AG09309 (cell line): Measurements from ENCODE around the gene SHROOM1.

Experiments used
- DNase-seq: peaks from one replicate; pipeline ENCODE4 v3.0.0-alpha.2; 2010; ENCODE audit warnings: low read depth
- H3K4me3 ChIP-seq: 2 replicates; pipeline ENCODE4 v1.5.1; 2011; ENCODE audit warnings: mild to moderate bottlenecking, low read depth, low read length, moderate library complexity; ENCODE audit not compliant: control insufficient read depth
- CTCF ChIP-seq: IDR thresholded peaks from 2 replicates; pipeline ENCODE4 v1.5.1; 2011; ENCODE audit warnings: mild to moderate bottlenecking, low read depth, low read length, inconsistent platforms; ENCODE audit not compliant: insufficient read depth, control insufficient read depth; ENCODE audit errors: missing control alignments

Gene SHROOM1

DNA sequence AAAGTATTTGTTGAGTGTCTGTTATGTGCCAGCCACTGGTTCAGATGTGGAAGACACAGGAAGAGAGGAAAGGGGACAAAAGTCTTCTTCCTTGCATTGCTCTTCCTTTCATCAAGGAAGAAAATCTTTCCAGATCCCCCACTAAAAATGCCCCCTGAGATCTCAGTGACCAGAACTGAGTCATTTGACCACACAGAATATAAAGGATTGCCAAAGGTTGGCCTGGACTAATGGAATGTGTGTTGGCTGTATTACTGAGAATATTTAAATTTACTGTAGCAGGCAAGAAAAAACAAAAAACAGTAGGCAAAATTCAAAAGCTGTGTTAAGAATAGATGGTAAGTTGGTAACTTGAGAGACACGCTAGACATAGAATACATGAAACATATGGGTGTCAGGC, 43.4 kb downstream of the SHROOM1 start:
- DNase-seq, result no peak
- no peak for TF ChIP-seq CTCF
- no peak overlapping the region for H3K4me3 ChIP-seq

DNA sequence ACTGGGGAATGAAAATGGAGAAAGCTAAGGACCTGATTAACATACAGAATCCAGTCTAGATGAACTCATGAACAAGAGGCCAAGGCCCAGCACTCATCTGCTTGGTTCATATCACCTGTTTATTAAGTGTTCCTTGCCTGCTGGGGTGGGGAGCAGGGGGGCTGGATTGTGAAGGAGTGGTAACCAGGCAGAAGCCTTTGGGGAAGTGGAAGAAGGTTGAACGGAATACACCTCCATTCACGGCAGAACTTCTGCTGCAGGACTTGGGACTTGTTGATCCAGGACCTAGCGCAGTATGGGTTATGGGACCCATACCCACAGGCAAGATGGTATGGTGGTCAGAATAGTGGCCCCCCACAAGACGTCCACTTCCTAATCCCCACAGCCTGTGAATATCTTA, 44.6 kb downstream of the SHROOM1 start:
- no peak for TF ChIP-seq CTCF
- DNase-seq, result no peak
- no peak overlapping the region for H3K4me3 ChIP-seq

GRCh38 chr5:132785365-132785764, 45.1 kb downstream of the SHROOM1 start:
- H3K4me3 ChIP-seq, result no peak overlapping the region
- no peak for TF ChIP-seq CTCF
- DNase-seq, result no peak

- no peak for TF ChIP-seq CTCF
- no peak overlapping the region for H3K4me3 ChIP-seq
- no peak for DNase-seq
Observed at GRCh38 chr5:132782101-132782500, 48.3 kb downstream of the SHROOM1 start.

DNA sequence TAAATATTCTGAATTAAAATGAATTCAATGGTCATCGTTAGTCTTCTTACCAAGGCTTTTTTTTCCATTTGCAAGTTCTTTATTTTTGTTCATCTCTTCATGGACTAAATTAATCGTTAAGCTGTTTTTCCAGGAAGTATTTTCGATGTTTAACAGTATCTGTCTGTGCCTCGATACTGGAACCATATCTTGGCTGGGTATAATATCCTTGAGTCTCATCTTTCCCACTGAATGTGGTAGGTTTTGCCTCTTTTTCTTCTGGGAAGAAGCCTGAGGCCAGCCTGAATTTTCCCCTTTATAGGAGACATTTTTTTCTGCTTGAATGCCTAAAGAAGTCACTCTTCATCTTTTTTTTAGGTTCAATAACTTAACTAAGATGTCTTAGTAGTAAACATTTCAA, 49.4 kb downstream of the SHROOM1 start:
- no peak overlapping the region for H3K4me3 ChIP-seq
- no peak for TF ChIP-seq CTCF
- DNase-seq, result no peak

DNA sequence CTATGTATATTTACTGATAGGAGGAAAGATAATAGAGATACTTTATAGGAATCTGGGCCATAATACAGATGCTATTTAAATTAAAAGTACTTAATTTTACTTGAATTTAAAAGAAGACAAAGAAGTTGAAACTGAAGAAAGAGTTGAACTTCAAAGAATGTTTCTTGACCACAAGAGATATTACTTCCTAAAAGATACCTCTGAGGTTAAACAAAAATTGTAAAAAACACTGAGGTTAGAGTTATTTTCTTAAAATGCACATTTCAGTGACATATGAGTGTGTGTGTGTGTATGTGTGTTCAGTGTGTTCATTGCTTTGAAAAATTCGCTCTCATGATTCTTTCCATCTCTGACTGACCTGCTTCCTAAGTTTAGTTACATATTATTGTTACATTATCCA, 49.9 kb downstream of the SHROOM1 start:
- no peak for DNase-seq
- H3K4me3 ChIP-seq, result no peak overlapping the region

More for the DNA sequence above, 49.9 kb downstream of the SHROOM1 start:
- no peak for TF ChIP-seq CTCF
